Heart right ventricle (tissue), 16 donors: ENCODE results near the gene ECT2L. TPM values are rescaled to one million over a fixed set of nuclear protein-coding genes. Genes with fewer than 3 reads are reported as not detected.

ENCODE experiments used
- ATAC-seq, 8 donors: fragments of 200-7000 bp; cut with Tn5 transposase; one replicate each; pipeline ENCODE4 v1.9.1; 2020; ENCODE audit warnings: mild to moderate bottlenecking in 8 of 8, moderate library complexity in 8 of 8, moderate number of reproducible peaks in 1 of 8
- DNase-seq, 2 donors: peaks; one replicate each; pipeline ENCODE4 v3.0.0-alpha.2; 2020
- H3K27ac ChIP-seq, 10 donors: fragments of 200-600 bp; sonication (generic) in 2 of 10; one replicate each; pipeline versions ENCODE4 v1.5.0 to v1.8.0; 2020 to 2022; ENCODE audit warnings: mild to moderate bottlenecking in 3 of 10
- H3K27me3 ChIP-seq, 7 donors: fragments of 200-600 bp; one replicate each; pipeline ENCODE4 v1.8.0; 2021 to 2022; ENCODE audit warnings: mild to moderate bottlenecking in 2 of 7
- H3K36me3 ChIP-seq, 9 donors: fragments of 200-600 bp; sonication (generic) in 1 of 9; one replicate each; pipeline versions ENCODE4 v1.5.0 to v1.8.0; 2020 to 2022; ENCODE audit warnings: mild to moderate bottlenecking in 2 of 9
- H3K4me1 ChIP-seq, 9 donors: fragments of 200-600 bp; sonication (generic) in 1 of 9; one replicate each; pipeline versions ENCODE4 v1.5.0 to v1.8.0; 2020 to 2022; ENCODE audit warnings: mild to moderate bottlenecking in 4 of 9
- H3K4me3 ChIP-seq, 10 donors: fragments of 200-600 bp; sonication (generic) in 2 of 10; one replicate each; pipeline versions ENCODE4 v1.5.0 to v1.8.0; 2020 to 2022; ENCODE audit warnings: mild to moderate bottlenecking in 7 of 10, moderate library complexity in 2 of 10
- H3K9me3 ChIP-seq, 11 donors: fragments of 200-600 bp in 10 of 11; sonication (generic) in 2 of 11; one replicate each; pipeline versions ENCODE4 v1.5.0 to v1.8.0; 2013 to 2022; ENCODE audit warnings: mild to moderate bottlenecking in 2 of 11, control low read depth in 1 of 11, moderate library complexity in 1 of 11
- WGBS, 2 donors: extraction: QIAGEN DNeasy Blood & Tissue Kit; methylation state at CpG; one replicate each; pipeline ENCODE4 v1.1.7; 2013; ENCODE audit warnings: inconsistent platforms in 1 of 2; 5-methylcytosine and 5-hydroxymethylcytosine counted together
- intact Hi-C, 10 donors: fragments of 100-400 bp; cut with DNase I; formaldehyde crosslinking; loops; one replicate each; pipeline versions ENCODE4 v1.11.1 to v1.14.2; 2022
- polyA plus RNA-seq, 2 donors: library from polyadenylated mRNA; stranded (reverse); fragments of 200-250 nt; gene quantifications; one replicate each; pipeline ENCODE4 v1.2.3, GENCODE V29; 2013
- total RNA-seq, 10 donors: library from RNA; stranded (reverse); fragmentation: NEBNext Ultra II Directional in 3 of 10; extraction: Animal tissue kit (Norgen Biotek cat#: 25700) in 3 of 10; gene quantifications; one replicate each; pipeline versions ENCODE4 v1.2.1 to v1.2.4, GENCODE V29; 2021 to 2023
- TF ChIP-seq, protein P1 (sequence below), 9 donors: fragments of 200-600 bp; sonication (generic) in 2 of 9; IDR thresholded peaks; one replicate each; pipeline versions ENCODE4 v1.5.0 to v1.8.0; 2021 to 2022; ENCODE audit warnings: antibody characterized with exemption in 9 of 9, mild to moderate bottlenecking in 5 of 9, moderate library complexity in 1 of 9
- donor health status: Arrhythmogenic right ventricular cardiomyopathy.
- donor health status: ischemic (EF 13 %, LVEDD 7.1; RV severe dilation, severe dysfunction).
- donor health status: healthy with polysubstance abuse.
- donor health status: DM: no; HTN: yes; CAD: no.
- donor health status: DM: no; HTN: no; CAD: no.
- donor health status: ischemic (EF 25% LVEDD 6.9; RV normal size, moderate dysfunction).
- donor health status: ischemic (EF 25% LVEDD 5.7; RV mildly dilated, moderate dysfunction).
- donor health status: healthy.
- donor health status: DM: yes; HTN: yes; CAD: no.
- donor health status: Ischemic cardiomyopathy.
- donor health status: ischemic (EF 35%, LVEDD 5.7; RV mildly dilated, moderate dysfunction).
- donor health status: nonischemic (EF 11% LVEDD 7.7; RV severe dilation, severe dysfunction).
- donor health status: DM: yes; HTN: yes; CAD: no.
- donor health status: PGD.
- donor health status: ischemic (EF 29% LVEDD 5.4; RV normal size, mild dysfunction).
- donor health status: nonischemic (EF 23%, LVEDD 6.1; RV moderate dilation, normal function).

Gene ECT2L
- total and polyA plus RNA-seq, 12 donors: 0.28 to 9.9 (median 3.0) TPM

GRCh38 chr6:138817799-138818198 is 21.9 kb downstream of the ECT2L start:
- Histone ChIP-seq H3K4me1 (peaks cover 0 to 17% (median 0%) of the 10 kb centered on the region in 9 donors), H3K9me3 (no peaks in the 10 kb centered on the region), H3K27me3 (no peaks in the 10 kb centered on the region), H3K4me3 (no peak overlapping the region), H3K36me3 (no peaks in the 10 kb centered on the region), H3K27ac (no peak overlapping the region)
- DNase-seq (no peak), ATAC-seq (peak in 2 of 8 donors; percentile 27 to 29)
- intact Hi-C loops: loop anchor here (1.0 to 10.0 kb wide), 13 partner anchors 47 to 550 kb away; partner anchors contain the start of gene REPS1 (in 4 of the 10)
- TF ChIP-seq, protein P1, sequence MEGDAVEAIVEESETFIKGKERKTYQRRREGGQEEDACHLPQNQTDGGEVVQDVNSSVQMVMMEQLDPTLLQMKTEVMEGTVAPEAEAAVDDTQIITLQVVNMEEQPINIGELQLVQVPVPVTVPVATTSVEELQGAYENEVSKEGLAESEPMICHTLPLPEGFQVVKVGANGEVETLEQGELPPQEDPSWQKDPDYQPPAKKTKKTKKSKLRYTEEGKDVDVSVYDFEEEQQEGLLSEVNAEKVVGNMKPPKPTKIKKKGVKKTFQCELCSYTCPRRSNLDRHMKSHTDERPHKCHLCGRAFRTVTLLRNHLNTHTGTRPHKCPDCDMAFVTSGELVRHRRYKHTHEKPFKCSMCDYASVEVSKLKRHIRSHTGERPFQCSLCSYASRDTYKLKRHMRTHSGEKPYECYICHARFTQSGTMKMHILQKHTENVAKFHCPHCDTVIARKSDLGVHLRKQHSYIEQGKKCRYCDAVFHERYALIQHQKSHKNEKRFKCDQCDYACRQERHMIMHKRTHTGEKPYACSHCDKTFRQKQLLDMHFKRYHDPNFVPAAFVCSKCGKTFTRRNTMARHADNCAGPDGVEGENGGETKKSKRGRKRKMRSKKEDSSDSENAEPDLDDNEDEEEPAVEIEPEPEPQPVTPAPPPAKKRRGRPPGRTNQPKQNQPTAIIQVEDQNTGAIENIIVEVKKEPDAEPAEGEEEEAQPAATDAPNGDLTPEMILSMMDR (IDR thresholded peaks at IDR 0.05): no peak
- 66 to 75% methylated on average over 4 of the region's 4 CpGs for WGBS, 2 donors

GRCh38 chr6:138818496-138819194 is 22.8 kb downstream of the ECT2L start:
- Histone ChIP-seq H3K27ac (no peak overlapping the region), H3K27me3 (no peaks in the 10 kb centered on the region), H3K9me3 (no peaks in the 10 kb centered on the region), H3K4me3 (no peak overlapping the region), H3K36me3 (no peaks in the 10 kb centered on the region), H3K4me1 (peaks cover 0 to 17% (median 0%) of the 10 kb centered on the region in 9 donors)
- intact Hi-C loops: loop anchor here in 9 of 10 donors (1.0 to 10.0 kb wide), 10 partner anchors 46 to 549 kb away; partner anchors contain the start of gene REPS1 (in 2 of the 9)
- DNase-seq (no peak), ATAC-seq (peak in 2 of 8 donors; percentile 15 to 16)
- TF ChIP-seq, protein P1 (IDR thresholded peaks at IDR 0.05): no peak
- 57 to 61% methylated on average over 10 of the region's 10 CpGs for WGBS, 2 donors

GRCh38 chr6:138821519-138821918 is 25.6 kb downstream of the ECT2L start:
- no peaks in the 10 kb centered on the region for H3K36me3 ChIP-seq
- DNase-seq (no peak), ATAC-seq (no peak)
- intact Hi-C loops: no loop called here
- TF ChIP-seq, protein P1 (IDR thresholded peaks at IDR 0.05): no peak
- no peaks in the 10 kb centered on the region for H3K9me3 ChIP-seq
- no peaks in the 10 kb centered on the region for H3K27me3 ChIP-seq
- WGBS, 2 donors: 93 to 97% methylated on average over 4 of the region's 4 CpGs
- H3K4me3 ChIP-seq: no peak overlapping the region
- peaks cover 0 to 17% (median 0%) of the 10 kb centered on the region in 9 donors for H3K4me1 ChIP-seq
- no peak overlapping the region for H3K27ac ChIP-seq

GRCh38 chr6:138824482-138825144 is 28.7 kb downstream of the ECT2L start:
- no peaks in the 10 kb centered on the region for H3K9me3 ChIP-seq
- H3K4me3 ChIP-seq: no peak overlapping the region
- WGBS, 2 donors: 58 to 69% methylated on average over 11 of the region's 11 CpGs
- DNase-seq (no peak), ATAC-seq (peak in 3 of 8 donors; percentile 37 to 60 (median 37))
- no peaks in the 10 kb centered on the region for H3K36me3 ChIP-seq
- intact Hi-C loops: no loop called here
- no peaks in the 10 kb centered on the region for H3K27me3 ChIP-seq
- no peaks in the 10 kb centered on the region for H3K4me1 ChIP-seq
- TF ChIP-seq, protein P1 (IDR thresholded peaks at IDR 0.05): no peak
- H3K27ac ChIP-seq: no peak overlapping the region
